IMR-90 (cell line): ENCODE measurements around the gene CDH16. TPM values are rescaled to one million over a fixed set of nuclear protein-coding genes. Genes with fewer than 3 reads are reported as not detected.
A peak's percentile ranks its signal among the peaks of the same experiment; 100 is the strongest.

ENCODE experiments used
- ATAC-seq: fragments of 200-7000 bp; cut with Tn5 transposase; 2 replicates; pipeline ENCODE4 v1.9.1; 2020; ENCODE audit warnings: low read depth, mild to moderate bottlenecking, moderate library complexity
- BruUV-seq: library from RNA; stranded (reverse); fragments of 400-500 nt; replicated peaks from 2 replicates; lab custom pipeline; 2021; lab: Mats Ljungman, UMichigan
- CTCF ChIA-PET: fragments of 300-600 bp; formaldehyde crosslinking; extraction: SDS; loops from one replicate; lab custom pipeline; 2021; ENCODE audit warnings: antibody characterized with exemption; lab: Yijun Ruan, JAX
- POLR2A ChIA-PET: fragments of 300-600 bp; sonication (Branson Sonifier 250); formaldehyde crosslinking; loops from one replicate; lab custom pipeline; 2022; ENCODE audit warnings: antibody characterized with exemption; ENCODE audit not compliant: unreplicated experiment; lab: Charles Lee
- DNase-seq: peaks from one replicate; pipeline ENCODE4 v3.0.0; 2013
- H2AFZ ChIP-seq: replicated peaks from 2 replicates; pipeline ENCODE3; 2013; ENCODE audit warnings: low read length, mild to moderate bottlenecking; ENCODE audit not compliant: poor library complexity
- H2AK5ac ChIP-seq: 2 replicates; pipeline ENCODE4 v1.6.1; 2013; ENCODE audit warnings: low read depth, low read length, inconsistent platforms
- H2AK9ac ChIP-seq: replicated peaks from 2 replicates; pipeline ENCODE3; 2013; ENCODE audit warnings: mild to moderate bottlenecking, low read depth, low read length, moderate library complexity; ENCODE audit not compliant: poor library complexity
- H2BK120ac ChIP-seq: 2 replicates; pipeline ENCODE4 v1.6.1; 2013; ENCODE audit warnings: low read depth, low read length, inconsistent platforms
- H2BK15ac ChIP-seq: 3 replicates; pipeline ENCODE4 v1.6.1; 2013; ENCODE audit warnings: low read depth, low read length, inconsistent platforms
- H2BK20ac ChIP-seq: 2 replicates; pipeline ENCODE4 v1.6.1; 2013; ENCODE audit warnings: low read depth, mild to moderate bottlenecking, inconsistent platforms, low read length, moderate library complexity
- H2BK5ac ChIP-seq: 2 replicates; pipeline ENCODE4 v1.6.1; 2013; ENCODE audit warnings: mild to moderate bottlenecking, low read depth, low read length, inconsistent platforms; ENCODE audit not compliant: poor library complexity, severe bottlenecking
- H3K14ac ChIP-seq: replicated peaks from 2 replicates; pipeline ENCODE4 v1.6.1; 2013; ENCODE audit warnings: low read depth, low read length, inconsistent platforms
- H3K18ac ChIP-seq: 2 replicates; pipeline ENCODE4 v1.6.1; 2013; ENCODE audit warnings: low read depth, low read length, control low read depth
- H3K23ac ChIP-seq: 2 replicates; pipeline ENCODE4 v1.6.1; 2013; ENCODE audit warnings: low read depth, low read length, inconsistent platforms
- H3K27ac ChIP-seq: 2 replicates; pipeline ENCODE4 v1.5.1; 2013; ENCODE audit warnings: mild to moderate bottlenecking, control low read depth, low read length; ENCODE audit not compliant: insufficient read depth
- H3K27me3 ChIP-seq: 2 replicates; pipeline ENCODE4 v1.6.1; 2013; ENCODE audit warnings: low read length; ENCODE audit not compliant: control insufficient read depth, insufficient read depth
- H3K36me3 ChIP-seq: 2 replicates; pipeline ENCODE4 v1.6.1; 2013; ENCODE audit warnings: low read length, mixed read lengths; ENCODE audit not compliant: control insufficient read depth, insufficient read depth
- H3K4ac ChIP-seq: 2 replicates; pipeline ENCODE4 v1.6.1; 2013; ENCODE audit warnings: low read depth, low read length, inconsistent platforms
- H3K4me1 ChIP-seq: 2 replicates; pipeline ENCODE4 v1.6.1; 2013; ENCODE audit warnings: low read length, mixed read lengths; ENCODE audit not compliant: control insufficient read depth, insufficient read depth
- H3K4me2 ChIP-seq: 2 replicates; pipeline ENCODE4 v1.6.1; 2013; ENCODE audit warnings: low read depth, mild to moderate bottlenecking, control low read depth, low read length, moderate library complexity
- H3K4me3 ChIP-seq: 2 replicates; pipeline ENCODE4 v1.5.1; 2013; ENCODE audit warnings: low read depth, mild to moderate bottlenecking, control low read depth, low read length, moderate library complexity; ENCODE audit not compliant: insufficient read depth
- H3K56ac ChIP-seq: 2 replicates; pipeline ENCODE4 v1.6.1; 2013; ENCODE audit warnings: low read length, inconsistent platforms; ENCODE audit not compliant: insufficient read depth; ENCODE audit errors: extremely low read depth
- H3K79me1 ChIP-seq, 2 experiments: 2 replicates each; pipeline ENCODE4 v1.6.1; 2013; ENCODE audit warnings: low read length in 2 of 2, inconsistent platforms in 1 of 2, low read depth in 1 of 2
- H3K9ac ChIP-seq: 2 replicates; pipeline ENCODE4 v1.6.1; 2013; ENCODE audit warnings: low read depth, low read length, control low read depth
- H3K9me1 ChIP-seq: 2 replicates; pipeline ENCODE4 v1.6.1; 2013; ENCODE audit warnings: low read length, inconsistent platforms; ENCODE audit not compliant: insufficient read depth
- H3K9me3 ChIP-seq: 2 replicates; pipeline ENCODE4 v1.6.1; 2013; ENCODE audit warnings: low read length; ENCODE audit not compliant: control insufficient read depth, insufficient read depth
- H4K20me1 ChIP-seq: 2 replicates; pipeline ENCODE4 v1.6.1; 2013; ENCODE audit warnings: low read length, inconsistent platforms; ENCODE audit not compliant: insufficient read depth
- H4K5ac ChIP-seq: 2 replicates; pipeline ENCODE4 v1.6.1; 2013; ENCODE audit warnings: mild to moderate bottlenecking, low read depth, low read length, control low read depth
- H4K8ac ChIP-seq, 2 experiments: 2 replicates each; pipeline ENCODE4 v1.6.1; 2013; ENCODE audit warnings: low read depth in 2 of 2, low read length in 2 of 2, control low read depth in 1 of 2, inconsistent platforms in 1 of 2
- H4K91ac ChIP-seq: 2 replicates; pipeline ENCODE4 v1.6.1; 2013; ENCODE audit warnings: low read depth, low read length, inconsistent platforms; ENCODE audit not compliant: insufficient read depth
- BHLHE40 ChIP-seq: fragments of 150-350 bp; IDR thresholded peaks from 2 replicates; pipeline ENCODE4 v1.6.1; 2016; ENCODE audit warnings: mild to moderate bottlenecking, low read depth, low read length
- CHD1 ChIP-seq: IDR thresholded peaks from 2 replicates; pipeline ENCODE4 v1.6.1; 2012; ENCODE audit warnings: low read depth, low read length, improper control_type of control experiment
- MAZ ChIP-seq: IDR thresholded peaks from 2 replicates; pipeline ENCODE4 v1.6.1; 2012; ENCODE audit warnings: low read depth, mild to moderate bottlenecking, low read length, improper control_type of control experiment, moderate library complexity, borderline replicate concordance
- MXI1 ChIP-seq: IDR thresholded peaks from 2 replicates; pipeline ENCODE4 v1.6.1; 2012; ENCODE audit warnings: low read depth, mild to moderate bottlenecking, low read length, moderate library complexity, borderline replicate concordance
- POLR2A ChIP-seq: IDR thresholded peaks from 2 replicates; pipeline ENCODE4 v1.6.1; 2012; ENCODE audit warnings: mild to moderate bottlenecking, low read depth, low read length
- RAD21 ChIP-seq: IDR thresholded peaks from 2 replicates; pipeline ENCODE4 v1.6.1; 2012; ENCODE audit warnings: low read length, improper control_type of control experiment
- RFX5 ChIP-seq: IDR thresholded peaks from 2 replicates; pipeline ENCODE4 v1.8.0; 2012; ENCODE audit warnings: low read depth, mild to moderate bottlenecking, low read length, moderate library complexity
- SMC3 ChIP-seq: fragments of 150-350 bp; IDR thresholded peaks from 2 replicates; pipeline ENCODE4 v1.6.1; 2016; ENCODE audit warnings: low read depth, mild to moderate bottlenecking, antibody characterized with exemption, low read length, moderate library complexity
- USF2 ChIP-seq: fragments of 150-350 bp; IDR thresholded peaks from 2 replicates; pipeline ENCODE4 v1.6.1; 2017; ENCODE audit warnings: mild to moderate bottlenecking, antibody characterized with exemption, low read length, low read depth
- WGBS, 2 experiments: methylation state at CpG; one replicate each; pipeline versions ENCODE4 v1.1.5 to v1.1.7; 2013; ENCODE audit warnings: missing lambda C conversion rate in 2 of 2; ENCODE audit not compliant: insufficient read length in 1 of 2; ENCODE audit errors: extremely low coverage in 2 of 2; 5-methylcytosine and 5-hydroxymethylcytosine counted together
- dilution Hi-C: fragments of 300-500 bp; cut with HindIII; formaldehyde crosslinking; loops from one replicate; pipeline ENCODE4 v1.14.3; 2018; ENCODE audit warnings: low sequenced_read_pairs; ENCODE audit not compliant: unreplicated experiment
- in situ Hi-C: fragments of 300-500 bp; cut with MboI; formaldehyde crosslinking; loops from 3 replicates; pipeline ENCODE4 v1.14.3; 2019; ENCODE audit warnings: low sequenced_read_pairs, inconsistent platforms, mixed read lengths
- intact Hi-C: fragments of 100-400 bp; cut with micrococcal nuclease; formaldehyde crosslinking; loops from 2 replicates; pipeline ENCODE4 v1.10.0; 2022
- polyA plus RNA-seq, 3 experiments: library from polyadenylated mRNA; depleted of rRNA; stranded (reverse); fragments of >200 nt; gene quantifications; 2 replicates each; pipeline ENCODE4 v1.2.3, GENCODE V29; 2012; ENCODE audit warnings: low replicate concordance in 1 of 3
- total RNA-seq: library from RNA; depleted of rRNA; stranded (reverse); fragments of >200 nt; gene quantifications from 2 replicates; pipeline ENCODE4 v1.2.3, GENCODE V29; 2012

Gene CDH16
- total and polyA plus RNA-seq, 2 of the 4 experiments (the other 2 are of a cell fraction), result not detected

DNA sequence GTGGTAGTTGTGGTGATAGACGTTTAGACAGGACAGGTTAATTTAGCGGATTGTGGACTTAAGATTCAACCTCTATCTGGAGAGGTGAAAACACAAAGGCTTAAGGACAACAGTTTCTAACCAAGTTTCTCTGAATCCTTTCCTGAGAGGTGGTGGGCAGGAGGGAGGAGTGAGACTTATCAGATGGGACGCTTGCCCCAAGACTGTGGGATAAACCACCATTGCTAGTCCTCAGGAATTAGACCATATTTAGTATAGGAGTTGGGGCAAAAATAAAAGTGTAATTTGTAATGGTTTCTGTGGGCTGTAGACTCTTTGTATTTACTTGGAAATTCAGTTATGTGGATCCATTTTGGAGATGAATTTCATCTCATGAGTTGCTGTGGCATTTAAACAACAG is 31.8 kb downstream of the CDH16 start:
- Histone ChIP-seq H2BK120ac (peak overlapping the region; percentile 7; the same call in 1 of the 2 replicates), H3K36me3 (peaks cover 19% of the 10 kb centered on the region), H4K5ac (no peak overlapping the region), H3K4me3 (no peak overlapping the region), H3K79me1 (peaks cover 10 to 34% of the 10 kb centered on the region in 2 experiments; a peak in 3 of 4 replicates), H3K56ac (no peak overlapping the region), H3K27ac (peak overlapping the region; percentile 81; the same call in 1 of the 2 replicates), H2BK5ac (peak overlapping the region; percentile 32), H2AK9ac (no peak overlapping the region), H3K9ac (no peak overlapping the region), H3K9me3 (no peaks in the 10 kb centered on the region), H2BK15ac (no peak overlapping the region), H3K14ac (no peak overlapping the region; the same call in 1 of the 2 replicates), H4K8ac (peak overlapping the region in 1 of 2 experiments; percentile 5; a peak in 1 of 4 replicates), H4K91ac (no peak overlapping the region), H2BK20ac (peak overlapping the region; percentile 19; the same call in 1 of the 2 replicates), H2AFZ (no peak overlapping the region), H3K18ac (no peak overlapping the region; the same call in 1 of the 2 replicates), H3K4ac (no peak overlapping the region), H3K27me3 (no peaks in the 10 kb centered on the region), H3K4me1 (peaks cover 13% of the 10 kb centered on the region), H3K9me1 (peaks cover 13% of the 10 kb centered on the region), H2AK5ac (peak overlapping the region; percentile 19; the same call in 1 of the 2 replicates), H3K4me2 (peak overlapping the region; percentile 18), H4K20me1 (peaks cover 10% of the 10 kb centered on the region; the same call in 1 of the 2 replicates), H3K23ac (no peak overlapping the region)
- in situ Hi-C loops (no loop called here), dilution Hi-C loops (no loop called here), intact Hi-C loops (no loop called here)
- TF ChIP-seq MXI1 (no peak), POLR2A (no peak), CHD1 (no peak), MAZ (no peak), RAD21 (no peak), BHLHE40 (no peak), USF2 (no peak), SMC3 (no peak), RFX5 (no peak)
- no TSS peak for BruUV-seq
- POLR2A ChIA-PET, result interaction anchor here (0.5 kb wide), 1 partner anchor 63 kb away, joined by 10 read pairs; no protein-coding TSS in a partner anchor
- DNase-seq (no peak), ATAC-seq (no peak)
- WGBS, 2 experiments, result no CpG with 5 or more reads among the region's 3 CpGs
- CTCF ChIA-PET, result interaction anchor here (2.2 kb wide), 1 partner anchor 8 kb away, joined by 9 read pairs; no protein-coding TSS in a partner anchor
